Parathyroid adenoma (tissue), 2 donors: ENCODE measurements around the gene CLDN8.

ENCODE experiments used
- H2AFZ ChIP-seq: fragments of 300-600 bp; sonication (generic); one replicate; pipeline ENCODE4 v1.7.0; 2017; ENCODE audit warnings: antibody characterized with exemption, mild to moderate bottlenecking
- H3K27ac ChIP-seq: fragments of 300-600 bp; sonication (generic); one replicate; pipeline ENCODE4 v1.7.0; 2017
- H3K27me3 ChIP-seq: fragments of 300-600 bp; sonication (generic); one replicate; pipeline ENCODE4 v1.7.0; 2017; ENCODE audit warnings: low read length; ENCODE audit not compliant: control insufficient read depth, insufficient read depth
- H3K36me3 ChIP-seq: fragments of 300-600 bp; sonication (generic); one replicate; pipeline ENCODE4 v1.7.0; 2017; ENCODE audit warnings: low read length; ENCODE audit not compliant: control insufficient read depth, insufficient read depth
- H3K4me1 ChIP-seq: fragments of 300-600 bp; sonication (generic); one replicate; pipeline ENCODE4 v1.7.0; 2017; ENCODE audit warnings: control low read depth
- H3K4me2 ChIP-seq: fragments of 300-600 bp; sonication (generic); one replicate; pipeline ENCODE4 v1.7.0; 2017; ENCODE audit warnings: low read length
- H3K4me3 ChIP-seq: fragments of 300-600 bp; sonication (generic); one replicate; pipeline ENCODE4 v1.7.0; 2017; ENCODE audit warnings: low read depth, low read length
- H3K79me2 ChIP-seq: fragments of 300-600 bp; sonication (generic); one replicate; pipeline ENCODE4 v1.7.0; 2017; ENCODE audit warnings: control low read depth
- H3K9ac ChIP-seq: fragments of 300-600 bp; sonication (generic); one replicate; pipeline ENCODE4 v1.7.0; 2017; ENCODE audit warnings: mild to moderate bottlenecking
- H3K9me3 ChIP-seq: fragments of 300-600 bp; sonication (generic); one replicate; pipeline ENCODE4 v1.7.0; 2017; ENCODE audit warnings: low read length; ENCODE audit not compliant: control insufficient read depth
- CTCF ChIP-seq: fragments of 300-600 bp; sonication (generic); IDR thresholded peaks from one replicate; pipeline ENCODE4 v1.7.0; 2017; ENCODE audit warnings: antibody characterized with exemption, mild to moderate bottlenecking
- donor health status: primary hyperparathyroidism.

CLDN8 gene

GRCh38 chr21:30194701-30195299, 21.1 kb downstream of the CLDN8 start:
- Histone ChIP-seq H3K4me3 (no peak overlapping the region), H3K4me2 (no peak overlapping the region), H3K79me2 (no peaks in the 10 kb centered on the region), H3K4me1 (no peaks in the 10 kb centered on the region), H2AFZ (no peak overlapping the region), H3K9ac (no peak overlapping the region), H3K27me3 (no peaks in the 10 kb centered on the region), H3K9me3 (no peaks in the 10 kb centered on the region), H3K27ac (no peak overlapping the region), H3K36me3 (no peaks in the 10 kb centered on the region)
- no peak for TF ChIP-seq CTCF

- H2AFZ ChIP-seq: no peak overlapping the region
- no peak for TF ChIP-seq CTCF
- H3K4me1 ChIP-seq: no peaks in the 10 kb centered on the region
- no peaks in the 10 kb centered on the region for H3K79me2 ChIP-seq
- no peak overlapping the region for H3K27ac ChIP-seq
- H3K4me3 ChIP-seq: no peak overlapping the region
- H3K9ac ChIP-seq: no peak overlapping the region
- H3K9me3 ChIP-seq: no peaks in the 10 kb centered on the region
- no peak overlapping the region for H3K4me2 ChIP-seq
- no peaks in the 10 kb centered on the region for H3K36me3 ChIP-seq
- H3K27me3 ChIP-seq: no peaks in the 10 kb centered on the region
Measured at GRCh38 chr21:30193201-30193600, 22.7 kb downstream of the CLDN8 start.

GRCh38 chr21:30190554-30190953, 25.3 kb downstream of the CLDN8 start:
- Histone ChIP-seq H3K36me3 (no peaks in the 10 kb centered on the region), H3K4me1 (no peaks in the 10 kb centered on the region), H3K9ac (no peak overlapping the region), H3K9me3 (no peaks in the 10 kb centered on the region), H3K27ac (no peak overlapping the region), H3K4me2 (no peak overlapping the region), H2AFZ (no peak overlapping the region), H3K4me3 (no peak overlapping the region), H3K79me2 (no peaks in the 10 kb centered on the region), H3K27me3 (no peaks in the 10 kb centered on the region)
- TF ChIP-seq CTCF: no peak

- no peaks in the 10 kb centered on the region for H3K36me3 ChIP-seq
- H3K79me2 ChIP-seq: no peaks in the 10 kb centered on the region
- H3K27ac ChIP-seq: no peak overlapping the region
- no peak overlapping the region for H3K4me3 ChIP-seq
- no peaks in the 10 kb centered on the region for H3K9me3 ChIP-seq
- no peaks in the 10 kb centered on the region for H3K27me3 ChIP-seq
- no peak for TF ChIP-seq CTCF
- H3K4me2 ChIP-seq: no peak overlapping the region
- no peak overlapping the region for H3K9ac ChIP-seq
- H2AFZ ChIP-seq: no peak overlapping the region
- no peaks in the 10 kb centered on the region for H3K4me1 ChIP-seq
Measured at GRCh38 chr21:30189773-30190172, 26.1 kb downstream of the CLDN8 start.

- Histone ChIP-seq H3K9me3 (no peaks in the 10 kb centered on the region), H3K27me3 (no peaks in the 10 kb centered on the region), H3K36me3 (no peaks in the 10 kb centered on the region), H3K79me2 (no peaks in the 10 kb centered on the region), H2AFZ (no peak overlapping the region), H3K9ac (no peak overlapping the region), H3K4me3 (no peak overlapping the region), H3K4me2 (no peak overlapping the region), H3K27ac (no peak overlapping the region), H3K4me1 (no peaks in the 10 kb centered on the region)
- TF ChIP-seq CTCF: no peak
Measured at GRCh38 chr21:30186242-30186641, 29.7 kb downstream of the CLDN8 start.
